Transverse colon (tissue), 4 donors: ENCODE measurements around the gene VASN. TPM values are rescaled to one million over a fixed set of nuclear protein-coding genes. Genes with fewer than 3 reads are reported as not detected.

ENCODE experiments used
- DNase-seq: peaks from one replicate; pipeline ENCODE4 v3.0.0-alpha.2; 2019
- H3K27ac ChIP-seq, 4 donors: fragments of 200-600 bp; sonication (generic); 2 replicates each; pipeline ENCODE4 v1.5.1; 2016 to 2018; ENCODE audit warnings: inconsistent platforms in 4 of 4
- H3K27me3 ChIP-seq: fragments of 200-600 bp; sonication (generic); 2 replicates; pipeline ENCODE4 v1.5.1; 2017; ENCODE audit warnings: inconsistent platforms
- H3K36me3 ChIP-seq, 4 donors: fragments of 200-600 bp; sonication (generic); 2 replicates each; pipeline ENCODE4 v1.5.1; 2017 to 2019; ENCODE audit warnings: inconsistent platforms in 4 of 4
- H3K4me1 ChIP-seq, 4 donors: fragments of 200-600 bp; sonication (generic); 2 replicates each; pipeline ENCODE4 v1.5.1; 2017 to 2020; ENCODE audit warnings: inconsistent platforms in 4 of 4
- H3K4me3 ChIP-seq, 4 donors: fragments of 200-600 bp; sonication (generic); 1 replicate in 1 of 4; 2 replicates in 3 of 4; pipeline versions ENCODE4 v1.5.1 to v1.6.1; 2017 to 2019; ENCODE audit warnings: inconsistent platforms in 4 of 4
- H3K9me3 ChIP-seq, 2 donors: fragments of 200-600 bp; sonication (generic); 2 replicates each; pipeline ENCODE4 v1.5.1; 2017 to 2019; ENCODE audit warnings: inconsistent platforms in 2 of 2
- CTCF ChIP-seq, 5 experiments: fragments of 200-600 bp in 3 of 5; fragments of 450-650 bp in 2 of 5; sonication (generic) in 3 of 5; IDR thresholded peaks; 1 replicate in 2 of 5; 2 replicates in 3 of 5; pipeline ENCODE4 v1.5.1; 2016 to 2017; ENCODE audit warnings: antibody characterized with exemption in 5 of 5, inconsistent platforms in 3 of 5, mild to moderate bottlenecking in 2 of 5, moderate library complexity in 1 of 5
- EP300 ChIP-seq: sonication (generic); formaldehyde crosslinking; IDR thresholded peaks from one replicate; pipeline ENCODE4 v1.6.1; 2017; ENCODE audit warnings: antibody characterized with exemption, low read depth
- POLR2A ChIP-seq: fragments of 450-650 bp; IDR thresholded peaks from one replicate; pipeline ENCODE4 v1.6.1; 2016; ENCODE audit warnings: antibody characterized with exemption, mild to moderate bottlenecking, moderate library complexity
- POLR2AphosphoS5 ChIP-seq, 3 donors: sonication (generic); formaldehyde crosslinking; IDR thresholded peaks; one replicate each; pipeline ENCODE4 v1.6.1; 2016; ENCODE audit warnings: antibody characterized with exemption in 3 of 3
- WGBS, 2 donors: methylation state at CpG; one replicate each; pipeline ENCODE4 v1.1.5; 2018; ENCODE audit warnings: low coverage in 1 of 2; 5-methylcytosine and 5-hydroxymethylcytosine counted together
- in situ Hi-C, 4 donors: fragments of 200-750 bp; cut with MboI; loops; one replicate each; pipeline versions ENCODE4 v1.15.0 to v1.15.1; 2017; ENCODE audit warnings: low sequenced_read_pairs in 3 of 4, low pct_ligation_motif_present in 1 of 4, low pct_unique_long_range_greater_than_20kb in 1 of 4
- intact Hi-C: fragments of 100-400 bp; cut with DNase I; formaldehyde crosslinking; loops from one replicate; pipeline ENCODE4 v1.15.1; 2023; ENCODE audit warnings: low total_unique reads
- total RNA-seq, 4 donors: library from RNA; depleted of rRNA; stranded (reverse); fragments of >200 nt; gene quantifications; one replicate each; pipeline ENCODE4 v1.1.0, GENCODE V29; 2016

The VASN gene
- total RNA-seq, 4 donors from 2014 or later = 3.4 to 18.7 (median 9.0) TPM

- no peak for TF ChIP-seq CTCF (IDR thresholded peaks at IDR 0.05)
- TF ChIP-seq POLR2A = no peak
- no peak for TF ChIP-seq POLR2AphosphoS5 (IDR thresholded peaks at IDR 0.05)
- no peak for TF ChIP-seq EP300
- WGBS, 2 donors = 90 to 100% methylated on average over 1 to 13 of the region's 13 CpGs
- DNase-seq = no peak
- H3K36me3 ChIP-seq = peaks cover 0 to 2% (median 0%) of the 10 kb centered on the region in 4 donors
- peaks cover 11 to 32% (median 26%) of the 10 kb centered on the region in 4 donors for H3K4me1 ChIP-seq
- intact Hi-C loops = no loop called here
- no peak overlapping the region for H3K4me3 ChIP-seq
- peak overlapping the region in 2 of 4 donors; percentile 78 to 92 for H3K27ac ChIP-seq
- in situ Hi-C loops = no loop called here
- H3K27me3 ChIP-seq = no peaks in the 10 kb centered on the region
- no peaks in the 10 kb centered on the region for H3K9me3 ChIP-seq
Measured at GRCh38 chr16:4369007-4369733, 2.5 kb upstream of the VASN start.

GRCh38 chr16:4370151-4370550, 1.5 kb upstream of the VASN start:
- no peak for DNase-seq
- peak overlapping the region; percentile 78 to 92 (median 83) for H3K27ac ChIP-seq
- intact Hi-C loops (no loop called here), in situ Hi-C loops (no loop called here)
- H3K9me3 ChIP-seq = no peaks in the 10 kb centered on the region
- no peaks in the 10 kb centered on the region for H3K27me3 ChIP-seq
- TF ChIP-seq CTCF (IDR thresholded peaks at IDR 0.05) (no peak), POLR2AphosphoS5 (IDR thresholded peaks at IDR 0.05) (no peak), POLR2A (no peak), EP300 (no peak)
- H3K36me3 ChIP-seq = no peaks in the 10 kb centered on the region
- H3K4me3 ChIP-seq = no peak overlapping the region
- WGBS, 2 donors = 70% methylated on average over 3 of the region's 3 CpGs; no CpG with 5 or more reads in 1 of the 2 donors
- H3K4me1 ChIP-seq = peaks cover 17 to 39% (median 32%) of the 10 kb centered on the region in 4 donors

GRCh38 chr16:4370570-4371356, 885 bp upstream of the VASN start:
- DNase-seq = peak; percentile 57
- H3K4me1 ChIP-seq = peaks cover 21 to 45% (median 37%) of the 10 kb centered on the region in 4 donors
- WGBS, 2 donors = 63 to 80% methylated on average over 1 to 12 of the region's 14 CpGs
- intact Hi-C loops = no loop called here
- no peaks in the 10 kb centered on the region for H3K36me3 ChIP-seq
- TF ChIP-seq CTCF (IDR thresholded peaks at IDR 0.05) (no peak), POLR2AphosphoS5 (IDR thresholded peaks at IDR 0.05) (peak in 2 of 3 donors; percentile 17 to 21), EP300 (no peak), POLR2A (no peak)
- no peaks in the 10 kb centered on the region for H3K27me3 ChIP-seq
- H3K4me3 ChIP-seq = peak overlapping the region in 1 of 4 donors; percentile 60
- in situ Hi-C loops = no loop called here
- no peaks in the 10 kb centered on the region for H3K9me3 ChIP-seq
- peak overlapping the region; percentile 78 to 92 (median 83) for H3K27ac ChIP-seq

GRCh38 chr16:4372001-4372577, 441 bp downstream of the VASN start:
- peaks cover 23 to 58% (median 46%) of the 10 kb centered on the region in 4 donors for H3K4me1 ChIP-seq
- no peaks in the 10 kb centered on the region for H3K9me3 ChIP-seq
- H3K4me3 ChIP-seq = peak overlapping the region; percentile 52 to 67 (median 58)
- in situ Hi-C loops (no loop called here), intact Hi-C loops (no loop called here)
- 35% methylated on average over 6 of the region's 43 CpGs; no CpG with 5 or more reads in 1 of the 2 donors for WGBS, 2 donors
- H3K27ac ChIP-seq = peak overlapping the region; percentile 78 to 92 (median 83)
- H3K27me3 ChIP-seq = no peaks in the 10 kb centered on the region
- H3K36me3 ChIP-seq = no peaks in the 10 kb centered on the region
- no peak for DNase-seq
- TF ChIP-seq EP300 (no peak), CTCF (IDR thresholded peaks at IDR 0.05) (no peak), POLR2AphosphoS5 (IDR thresholded peaks at IDR 0.05) (no peak), POLR2A (no peak)
